GM19193 (cell line): Measurements from ENCODE around the gene DNM3.

ENCODE experiments used
- POLR2A ChIP-seq: IDR thresholded peaks from 4 replicates; pipeline ENCODE4 v1.6.1; 2011; ENCODE audit not compliant: insufficient read depth, insufficient read length; ENCODE audit errors: extremely low read depth

The DNM3 gene

DNA sequence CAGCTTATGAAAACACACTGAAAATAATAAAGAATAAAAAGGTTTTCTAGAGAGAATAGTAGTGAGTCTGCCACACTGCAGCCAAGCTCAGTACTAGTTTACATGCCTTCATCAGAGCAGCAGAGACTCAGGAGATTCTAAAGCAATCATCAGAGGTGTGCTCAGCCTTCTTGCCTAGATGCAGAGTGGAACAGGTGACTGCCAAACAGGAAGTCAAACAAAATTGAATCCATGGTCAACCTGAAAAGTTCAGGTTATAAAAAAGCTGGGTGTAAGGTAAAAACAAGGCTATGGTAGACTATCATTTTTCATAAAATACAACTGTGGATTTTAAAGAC is 413.9 kb downstream of the DNM3 start:
- no peak for TF ChIP-seq POLR2A

DNA sequence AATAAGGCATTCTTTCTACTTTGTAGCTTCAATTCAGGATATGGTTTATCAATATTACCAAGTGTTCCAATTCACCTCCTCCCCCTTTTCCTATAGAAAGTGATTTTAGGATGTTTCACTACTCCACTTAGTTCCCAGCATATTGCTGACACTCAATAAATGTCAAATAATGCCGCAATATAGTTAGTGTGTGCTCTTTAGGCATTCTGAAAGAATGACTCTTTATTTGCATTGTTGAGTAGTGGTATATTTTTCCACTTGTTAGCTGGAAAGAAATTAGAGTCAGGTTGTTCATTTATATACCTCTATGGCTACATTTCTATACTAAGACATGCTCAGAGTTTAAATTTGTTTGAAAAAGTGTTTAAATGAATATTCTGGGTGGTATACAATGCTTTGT is 424.6 kb downstream of the DNM3 start:
- no peak for TF ChIP-seq POLR2A

DNA sequence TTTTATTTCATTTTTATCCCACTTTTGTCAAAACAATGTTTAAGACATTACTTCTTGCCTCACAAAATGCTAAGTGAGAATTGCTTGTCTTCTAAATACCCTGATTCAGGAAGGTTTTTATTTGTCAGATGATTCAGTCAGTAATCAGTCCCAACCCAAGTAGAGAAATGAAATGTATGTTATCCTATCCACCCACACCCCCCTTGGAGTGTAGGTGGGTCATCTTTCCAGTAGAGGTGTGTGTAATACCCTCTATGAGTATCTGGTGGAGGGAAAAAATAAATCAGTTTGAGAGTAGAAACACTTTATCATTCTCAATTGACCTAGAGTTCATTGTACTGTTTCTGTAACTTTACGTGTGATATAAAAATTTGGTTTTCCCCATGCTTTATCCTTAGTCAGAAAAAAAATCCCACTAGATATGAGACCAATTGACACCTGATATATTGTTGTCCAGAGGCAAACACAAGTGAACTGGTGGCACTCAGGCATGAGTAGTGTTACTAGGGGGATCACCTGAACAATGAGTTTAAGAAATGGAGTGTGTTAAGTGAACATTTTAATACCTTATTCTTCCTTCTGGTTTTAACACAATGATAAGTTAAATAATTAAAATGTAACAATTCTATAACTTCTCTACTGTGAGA is 425.4 kb downstream of the DNM3 start:
- TF ChIP-seq POLR2A, result no peak

DNA sequence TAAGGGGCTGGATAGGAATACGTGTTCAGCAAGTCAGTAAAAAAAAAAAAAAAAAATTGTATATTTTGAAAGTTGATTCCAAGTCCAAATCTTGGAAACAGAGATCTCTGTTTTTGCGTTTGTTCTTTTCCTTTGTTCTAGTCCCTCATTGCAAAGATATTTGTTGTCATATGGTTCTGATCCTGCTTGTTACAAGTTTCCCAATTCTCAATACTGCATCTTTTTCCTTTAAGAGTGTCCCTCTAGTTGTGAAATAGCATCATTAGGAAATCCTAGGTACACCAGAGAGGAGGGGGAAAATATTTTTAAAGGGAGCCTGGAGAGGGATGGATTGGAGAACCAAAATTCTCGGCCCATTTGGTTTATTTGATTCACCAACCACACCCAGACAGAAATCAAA is 426.9 kb downstream of the DNM3 start:
- TF ChIP-seq POLR2A, result no peak

DNA sequence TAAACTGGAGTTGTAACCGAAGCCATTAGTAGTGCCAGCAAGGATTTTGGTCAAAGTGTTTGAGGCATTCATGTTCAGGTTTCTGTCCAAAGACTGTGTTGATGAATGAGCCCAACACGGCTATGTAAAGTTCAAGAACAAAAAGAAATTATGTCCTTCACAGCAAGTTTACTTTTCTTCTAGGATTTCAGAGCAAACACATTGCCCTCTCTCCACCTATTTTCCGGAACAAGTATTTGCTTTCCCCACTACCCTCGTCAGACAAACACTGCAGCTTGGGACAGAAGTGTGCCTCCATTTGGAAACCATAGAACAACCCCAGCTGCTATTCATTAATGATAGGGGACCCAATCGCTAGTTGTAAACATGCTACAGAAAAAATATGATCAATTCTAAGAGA is 427.8 kb downstream of the DNM3 start:
- TF ChIP-seq POLR2A, result no peak

DNA sequence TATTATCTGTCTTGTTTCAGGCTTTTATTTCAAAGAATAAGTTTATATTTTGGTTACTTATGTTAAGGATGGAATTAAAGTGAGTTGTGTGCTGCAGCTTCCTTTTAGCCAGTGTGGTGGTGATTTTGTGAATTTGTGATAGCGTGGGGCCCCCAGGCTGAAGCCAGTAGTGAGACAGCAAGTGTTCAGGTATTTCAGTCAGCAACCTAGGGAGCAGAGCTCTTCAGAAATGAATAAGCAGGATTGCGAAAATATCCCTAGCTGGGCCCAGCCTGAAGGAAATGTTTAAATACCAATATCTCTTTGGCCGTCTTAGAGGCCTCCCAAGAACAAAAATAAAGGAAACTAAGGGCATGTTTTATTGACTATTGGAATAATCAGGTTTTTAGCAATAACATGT is 428.3 kb downstream of the DNM3 start:
- no peak for TF ChIP-seq POLR2A

DNA sequence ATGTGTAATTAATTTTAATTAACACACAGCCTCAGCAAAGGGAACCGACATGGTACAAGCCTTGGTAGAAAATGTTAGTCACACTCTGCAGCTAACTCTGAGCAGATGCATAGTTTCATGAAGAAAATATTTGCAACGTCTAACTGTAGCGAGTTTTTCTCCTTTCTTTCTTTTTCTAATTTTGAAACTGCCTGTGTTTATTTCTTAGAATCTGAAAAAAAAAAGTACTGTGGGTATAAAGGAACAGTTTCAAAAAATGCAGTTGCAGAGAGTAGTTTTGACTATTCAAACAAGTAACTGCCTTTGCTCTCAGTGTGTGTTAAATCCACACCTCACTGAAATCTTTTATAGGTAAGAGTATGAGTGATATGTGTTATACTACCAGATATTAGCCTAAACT is 429.3 kb downstream of the DNM3 start:
- TF ChIP-seq POLR2A, result no peak

DNA sequence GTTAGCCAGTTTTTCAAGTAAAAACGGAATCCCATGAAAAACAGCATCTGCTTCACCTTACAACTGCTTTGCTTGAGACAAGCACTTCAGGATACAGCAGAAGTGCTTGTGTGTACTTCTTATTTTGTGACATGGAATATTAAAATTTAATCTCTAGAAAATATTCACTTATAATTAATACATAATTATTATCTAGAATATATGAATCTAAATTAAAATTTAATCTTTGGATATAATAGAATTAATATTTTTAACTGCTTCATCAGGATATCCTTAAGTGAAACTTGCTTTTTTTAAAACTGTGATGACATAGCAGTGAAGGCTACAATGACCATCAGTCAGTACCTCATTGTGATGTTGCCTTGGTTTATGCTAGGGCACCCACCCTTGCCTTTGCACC is 430.8 kb downstream of the DNM3 start:
- no peak for TF ChIP-seq POLR2A

DNA sequence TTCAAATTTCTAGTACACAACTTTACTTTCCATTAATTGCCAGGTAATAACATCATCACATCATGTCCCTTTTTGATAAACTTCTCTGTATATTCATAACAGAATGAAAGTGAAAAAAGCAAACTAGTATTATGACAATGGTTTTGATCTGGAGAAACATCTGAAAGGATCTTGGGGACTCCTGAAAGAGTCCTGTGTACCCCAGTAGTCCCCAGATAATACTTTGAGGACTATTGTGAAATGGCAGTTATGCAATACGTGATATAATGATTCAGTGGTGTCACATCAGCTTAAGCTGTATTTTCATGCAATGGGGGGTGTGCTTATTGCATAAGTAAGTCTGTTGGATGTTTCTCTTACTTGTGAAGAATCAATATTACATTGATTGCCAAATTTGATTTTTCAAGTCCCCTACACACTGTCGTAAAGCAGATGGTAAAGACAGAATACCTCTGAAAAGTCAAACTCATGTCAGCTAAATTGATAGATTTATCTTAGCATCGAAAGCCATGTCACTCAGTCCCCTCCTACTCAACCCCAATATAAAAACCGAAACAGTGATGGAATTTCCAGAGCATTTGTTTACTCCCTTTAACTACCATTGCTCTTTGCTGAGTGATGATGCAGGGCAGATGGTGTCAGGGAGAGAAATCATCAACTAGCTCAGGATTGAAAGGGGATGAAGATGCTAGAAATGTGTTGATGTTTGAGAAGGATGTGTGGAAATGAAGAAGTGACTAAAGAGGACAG is 432.5 kb downstream of the DNM3 start:
- no peak for TF ChIP-seq POLR2A

DNA sequence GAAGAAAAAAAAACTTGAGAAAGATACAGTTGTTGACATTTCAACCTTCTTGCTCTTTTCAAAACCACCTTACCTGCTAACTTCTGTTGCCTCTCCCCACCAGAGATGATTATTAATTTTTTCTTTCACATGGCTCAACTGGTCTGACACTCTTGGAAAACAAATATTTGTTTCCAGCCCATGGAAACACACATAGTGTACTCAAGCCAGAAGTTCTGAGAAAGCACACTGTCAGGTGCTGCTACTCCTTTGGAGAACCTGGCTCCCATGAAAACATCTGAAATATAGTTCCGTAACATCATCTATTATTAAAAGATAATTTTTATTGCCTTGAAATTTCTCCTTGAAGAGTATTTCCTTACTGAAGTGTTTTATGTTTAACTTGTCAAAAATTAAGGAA is 434.2 kb downstream of the DNM3 start:
- TF ChIP-seq POLR2A, result no peak

DNA sequence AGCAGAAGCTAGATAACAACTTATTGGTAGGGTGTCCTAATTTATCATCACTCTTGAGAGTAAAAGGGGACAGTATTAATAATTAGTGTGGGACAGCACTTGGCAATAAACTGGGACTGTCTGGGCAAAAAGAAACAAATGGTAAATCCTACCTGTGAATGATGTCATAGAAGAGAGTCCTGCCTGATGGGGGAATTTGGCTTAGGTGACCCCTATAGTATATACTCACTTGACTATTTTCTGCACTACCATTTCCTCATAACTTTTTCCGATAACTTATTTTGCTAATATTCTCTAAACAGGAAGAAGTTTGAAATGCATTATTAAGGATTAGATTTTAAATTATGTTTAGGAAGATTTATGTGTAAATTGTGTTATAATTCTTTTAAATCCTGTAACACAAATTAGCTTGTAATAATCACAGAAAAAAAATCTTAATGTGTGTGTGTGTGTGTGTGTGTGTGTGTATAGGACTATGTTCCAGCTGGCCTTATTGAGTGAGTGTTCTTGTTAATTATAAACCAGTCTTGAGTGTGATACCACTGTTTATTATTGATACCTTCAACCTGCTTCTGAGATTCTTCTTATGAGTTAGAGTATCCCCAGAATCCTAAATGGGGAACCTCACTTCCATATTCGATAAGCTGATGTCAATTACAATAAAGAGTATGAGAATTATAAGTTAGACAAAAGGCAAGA is 435.0 kb downstream of the DNM3 start:
- TF ChIP-seq POLR2A, result no peak

DNA sequence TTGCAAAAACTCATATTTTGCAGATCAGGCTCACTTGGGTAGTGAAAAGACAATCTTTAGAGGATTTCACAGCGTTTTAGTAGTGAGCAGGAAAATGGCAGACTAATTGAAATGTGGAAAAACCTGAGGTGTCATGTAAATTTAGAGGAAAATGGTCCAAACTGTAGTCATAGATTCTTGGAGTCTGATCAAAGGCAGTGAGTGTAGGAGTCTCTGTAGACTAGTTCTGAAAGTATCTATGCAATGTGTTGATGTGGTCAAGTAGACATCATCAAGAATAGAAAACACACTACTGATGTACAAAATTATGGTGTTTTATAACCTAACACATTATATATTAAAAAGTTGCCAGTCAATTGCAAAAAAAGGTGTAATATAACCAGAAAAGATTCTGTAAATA is 436.0 kb downstream of the DNM3 start:
- no peak for TF ChIP-seq POLR2A

DNA sequence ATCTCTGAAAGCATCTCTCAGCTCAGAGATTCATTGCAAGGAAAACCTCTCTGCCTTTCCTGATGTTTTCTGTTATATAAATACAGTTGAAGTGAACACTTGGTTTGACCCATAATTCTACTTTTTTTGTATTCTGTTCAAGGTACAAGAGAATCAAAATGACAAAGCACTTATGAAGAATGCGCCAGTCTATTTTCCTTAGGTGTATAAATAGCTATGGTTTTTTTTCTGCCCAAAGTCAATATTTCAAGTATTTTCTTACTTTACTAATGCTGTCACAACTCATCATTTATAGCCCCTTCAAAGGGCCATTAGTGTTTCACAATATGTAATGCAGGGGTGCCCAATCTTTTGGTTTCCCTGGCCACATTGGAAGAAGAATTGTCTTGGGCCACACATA is 436.7 kb downstream of the DNM3 start:
- TF ChIP-seq POLR2A, result no peak

DNA sequence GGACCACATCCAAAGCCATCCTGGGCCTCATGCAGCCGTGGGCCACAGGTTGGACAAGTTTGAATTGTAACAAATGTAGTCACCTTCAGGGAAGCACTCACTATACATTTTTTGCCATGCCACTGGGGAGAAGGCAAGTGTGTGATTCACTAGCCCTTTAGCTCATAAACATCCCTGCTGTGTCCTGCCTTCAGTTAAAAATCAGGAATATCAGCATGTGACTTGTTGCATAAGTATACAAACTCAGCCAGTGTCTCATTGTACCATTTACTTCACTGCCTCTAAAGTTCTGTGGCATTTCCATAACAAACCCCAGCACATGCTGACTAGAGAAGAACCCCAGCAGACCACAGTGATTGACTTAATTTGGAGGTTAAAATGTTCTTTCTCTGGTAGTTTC is 437.2 kb downstream of the DNM3 start:
- TF ChIP-seq POLR2A, result no peak

DNA sequence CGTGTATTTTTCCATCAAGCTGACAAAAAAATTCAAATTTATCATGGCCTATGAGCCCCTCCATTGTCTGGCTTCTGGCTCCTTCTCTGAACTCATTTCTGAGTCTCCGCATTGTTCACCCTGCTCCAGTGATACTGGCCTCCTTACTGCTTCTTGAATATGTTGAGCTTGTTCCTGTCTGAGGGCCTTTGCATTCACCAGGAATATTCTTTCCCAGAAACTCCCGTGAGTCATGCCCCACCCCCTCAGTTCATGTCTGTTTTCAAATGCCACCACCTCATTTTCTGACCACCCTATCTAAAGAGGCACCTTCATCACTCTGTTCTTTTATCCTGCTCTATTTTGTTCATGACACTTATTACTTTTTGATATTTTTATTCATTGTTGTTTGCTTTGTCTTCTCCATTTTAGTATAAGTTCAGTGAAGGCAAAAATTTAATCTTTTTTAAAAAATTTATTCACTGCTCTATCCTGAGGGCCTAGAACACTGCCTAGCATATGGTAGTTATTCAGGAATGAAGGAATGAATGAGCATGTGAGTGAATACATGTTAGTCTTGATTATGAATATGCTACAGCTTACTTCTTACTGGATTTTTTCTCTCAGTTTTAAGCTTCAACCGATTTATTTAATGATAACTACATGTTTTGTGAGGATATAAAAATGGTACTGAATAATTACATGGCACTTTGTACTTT is 438.8 kb downstream of the DNM3 start:
- TF ChIP-seq POLR2A, result no peak
